ENCODE data around the gene PATE1.

PATE1 gene

GRCh38 chr11:125797641-125798040, 51.6 kb downstream of the PATE1 start:
- DNase-seq = no peak

Measured in NCI-H1048 (cell line).